ENCODE results near the gene GIN1. TPM values are rescaled to one million over a fixed set of nuclear protein-coding genes. Genes with fewer than 3 reads are reported as not detected.
A peak's percentile ranks its signal among the peaks of the same experiment; 100 is the strongest.

The GIN1 gene
- total RNA-seq, 1 experiment from 2014 or later: 6.6 TPM

DNA sequence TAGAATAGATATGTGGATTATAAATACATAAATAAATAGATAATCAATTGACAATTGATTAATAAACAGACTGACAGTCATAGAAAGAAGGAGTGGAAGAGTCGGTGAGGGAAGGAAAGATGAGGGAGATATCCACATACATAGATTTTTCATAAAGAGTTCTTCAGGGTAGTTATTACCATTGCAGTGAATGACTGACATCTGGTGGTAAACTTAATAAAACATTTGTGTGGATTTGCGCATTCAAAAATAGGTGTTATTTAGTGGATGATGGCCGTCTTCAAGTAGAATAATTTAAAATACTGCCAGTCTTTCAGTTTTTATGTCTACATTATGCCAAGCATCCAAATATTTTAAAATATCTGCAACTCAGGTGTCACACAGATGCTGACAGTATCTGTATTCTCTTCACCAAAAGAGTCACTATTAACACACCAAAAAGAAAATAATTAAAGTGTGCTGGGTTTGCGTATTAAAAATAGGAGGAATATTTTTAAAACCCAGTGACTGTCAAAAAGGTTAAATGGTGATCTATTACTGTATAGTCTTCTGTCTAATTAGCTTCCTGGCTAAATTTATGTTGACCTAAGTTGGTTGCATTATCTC, 78.8 kb downstream of the GIN1 start:
- H3K79me1 ChIP-seq (ENCODE audit: insufficient read depth, low read depth, low read length, poor library complexity, severe bottlenecking): no peaks in the 10 kb centered on the region

More for the DNA sequence above, 78.8 kb downstream of the GIN1 start:
- Histone ChIP-seq H3K4me2 (ENCODE audit: insufficient read depth, insufficient read length, low read length) (no peak overlapping the region), H4K91ac (ENCODE audit: insufficient read length, low read depth, low read length) (no peak overlapping the region), H4K8ac (replicated peaks; ENCODE audit: insufficient read length, low read depth, low read length) (no peak overlapping the region), H3K27ac (ENCODE audit: insufficient read length, low read depth, low read length) (no peak overlapping the region), H2AFZ (ENCODE audit: low read length) (no peak overlapping the region), H2BK12ac (ENCODE audit: insufficient read length, low read depth, low read length) (no peak overlapping the region), H4K20me1 (ENCODE audit: control insufficient read depth, insufficient read depth, insufficient read length) (no peaks in the 10 kb centered on the region), H3K9ac (ENCODE audit: extremely low read depth, insufficient read length, low read length) (no peak overlapping the region), H2BK20ac (ENCODE audit: low read depth, low read length, poor library complexity, severe bottlenecking) (no peak overlapping the region), H4K5ac (ENCODE audit: insufficient read length, low read depth, low read length) (no peak overlapping the region), H2BK15ac (ENCODE audit: low read depth, low read length) (no peak overlapping the region), H2BK120ac (ENCODE audit: low read depth, low read length, poor library complexity, severe bottlenecking) (no peak overlapping the region), H3K23me2 (ENCODE audit: insufficient read length, low read depth, low read length, poor library complexity, severe bottlenecking) (no peaks in the 10 kb centered on the region), H3K14ac (ENCODE audit: insufficient read depth, low read length) (no peak overlapping the region), H3K27me3 (ENCODE audit: insufficient read depth, low read length) (no peaks in the 10 kb centered on the region), H3K9me3 (ENCODE audit: control insufficient read depth, low read depth, low read length) (no peaks in the 10 kb centered on the region), H3T11ph (ENCODE audit: low read length) (no peak overlapping the region), H3K79me2 (ENCODE audit: insufficient read depth, low read length) (no peaks in the 10 kb centered on the region), H3K4ac (ENCODE audit: low read depth, low read length) (no peak overlapping the region), H3K56ac (ENCODE audit: insufficient read length, low read depth, low read length) (no peak overlapping the region), H3K18ac (ENCODE audit: insufficient read length, low read depth, low read length) (no peak overlapping the region), H3K4me1 (ENCODE audit: insufficient read depth, low read length) (no peaks in the 10 kb centered on the region), H2BK5ac (ENCODE audit: insufficient read length, low read length) (no peak overlapping the region), H3K23ac (ENCODE audit: insufficient read length, low read depth, low read length) (no peak overlapping the region), H2AK5ac (ENCODE audit: insufficient read length, low read length) (no peak overlapping the region)
- H3K9me3 Mint-ChIP-seq: peaks cover 0 to under 1% of the 10 kb centered on the region in 2 experiments; a peak in 1 of 5 replicates
- H3K27ac Mint-ChIP-seq: no peak overlapping the region
- peaks cover 0 to 7% (median 2%) of the 10 kb centered on the region in 3 experiments; a peak in 3 of 7 replicates for H3K36me3 Mint-ChIP-seq (ENCODE audit: insufficient read depth in 1 of 3, low read depth in 3 of 3)
- WGBS (ENCODE audit: extremely low coverage, insufficient read length, low lambda C conversion rate): no CpG with 5 or more reads among the region's 4 CpGs
- H3K27me3 Mint-ChIP-seq (ENCODE audit: low read depth): no peaks in the 10 kb centered on the region
- H3K4me1 Mint-ChIP-seq: no peaks in the 10 kb centered on the region
- peak; percentile 38; the same call in 2 of the 3 replicates for TF ChIP-seq CTCF (conservative IDR thresholded peaks at IDR 0.05)
- DNase-seq: no peak
- no peak overlapping the region for H3K4me3 Mint-ChIP-seq
